HFF-Myc (cell line): Measurements from ENCODE around the gene EIF2B2.

Experiments
- DNase-seq: peaks from one replicate; pipeline ENCODE4 v3.0.0-alpha.2; 2011; ENCODE audit warnings: low read depth; ENCODE audit errors: extremely low read depth
- H3K4me3 ChIP-seq: replicated peaks from 2 replicates; pipeline ENCODE4 v1.5.1; 2011; ENCODE audit warnings: low read depth, mild to moderate bottlenecking, control low read depth, low read length
- TF ChIP-seq, protein P1 (sequence below): IDR thresholded peaks from 2 replicates; pipeline ENCODE4 v1.5.1; 2012; ENCODE audit warnings: mild to moderate bottlenecking, low read depth, low read length, control low read depth; ENCODE audit errors: missing control alignments

EIF2B2 gene

DNA sequence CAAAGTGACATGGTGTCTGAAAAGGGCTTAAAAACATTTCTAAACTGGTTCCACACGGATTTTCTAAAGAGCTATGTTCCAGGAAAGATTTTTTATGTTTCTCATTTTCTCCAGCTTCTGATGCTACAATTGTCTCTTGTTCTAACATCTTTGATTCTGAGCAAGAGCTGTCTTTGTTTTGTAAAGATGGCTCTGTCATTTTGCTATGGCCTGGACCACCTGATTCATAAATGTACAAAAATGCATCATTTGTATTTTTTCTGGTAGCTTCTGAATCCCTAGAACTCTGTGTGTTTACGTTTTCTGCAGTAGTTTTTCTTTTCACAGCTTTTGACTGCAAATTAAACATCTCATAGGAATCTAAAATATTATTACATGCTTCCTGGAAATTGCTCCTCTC, 45.4 kb downstream of the EIF2B2 start:
- DNase-seq, result no peak
- TF ChIP-seq, protein P1, sequence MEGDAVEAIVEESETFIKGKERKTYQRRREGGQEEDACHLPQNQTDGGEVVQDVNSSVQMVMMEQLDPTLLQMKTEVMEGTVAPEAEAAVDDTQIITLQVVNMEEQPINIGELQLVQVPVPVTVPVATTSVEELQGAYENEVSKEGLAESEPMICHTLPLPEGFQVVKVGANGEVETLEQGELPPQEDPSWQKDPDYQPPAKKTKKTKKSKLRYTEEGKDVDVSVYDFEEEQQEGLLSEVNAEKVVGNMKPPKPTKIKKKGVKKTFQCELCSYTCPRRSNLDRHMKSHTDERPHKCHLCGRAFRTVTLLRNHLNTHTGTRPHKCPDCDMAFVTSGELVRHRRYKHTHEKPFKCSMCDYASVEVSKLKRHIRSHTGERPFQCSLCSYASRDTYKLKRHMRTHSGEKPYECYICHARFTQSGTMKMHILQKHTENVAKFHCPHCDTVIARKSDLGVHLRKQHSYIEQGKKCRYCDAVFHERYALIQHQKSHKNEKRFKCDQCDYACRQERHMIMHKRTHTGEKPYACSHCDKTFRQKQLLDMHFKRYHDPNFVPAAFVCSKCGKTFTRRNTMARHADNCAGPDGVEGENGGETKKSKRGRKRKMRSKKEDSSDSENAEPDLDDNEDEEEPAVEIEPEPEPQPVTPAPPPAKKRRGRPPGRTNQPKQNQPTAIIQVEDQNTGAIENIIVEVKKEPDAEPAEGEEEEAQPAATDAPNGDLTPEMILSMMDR, result no peak
- no peak overlapping the region for H3K4me3 ChIP-seq

DNA sequence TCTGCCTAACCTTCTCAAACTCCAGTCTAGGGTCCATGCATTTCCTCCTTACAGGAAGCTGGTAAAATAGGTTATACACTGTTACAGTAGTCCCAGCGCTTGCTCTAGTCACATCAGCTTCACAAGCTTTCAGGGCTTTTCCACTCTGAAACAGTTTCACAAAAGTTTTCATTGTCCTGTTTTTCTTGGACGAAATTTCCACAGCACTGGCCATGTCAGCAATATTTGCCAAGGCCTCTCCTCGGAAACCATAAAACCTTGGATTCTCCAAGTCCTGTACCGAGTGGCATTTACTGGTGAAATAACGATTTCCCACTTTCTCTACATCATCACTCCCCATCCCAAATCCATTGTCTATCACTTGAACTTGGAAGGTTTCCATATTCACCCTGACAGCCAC, 46.4 kb downstream of the EIF2B2 start:
- H3K4me3 ChIP-seq, result no peak overlapping the region
- TF ChIP-seq, protein P1, result no peak
- DNase-seq, result no peak

DNA sequence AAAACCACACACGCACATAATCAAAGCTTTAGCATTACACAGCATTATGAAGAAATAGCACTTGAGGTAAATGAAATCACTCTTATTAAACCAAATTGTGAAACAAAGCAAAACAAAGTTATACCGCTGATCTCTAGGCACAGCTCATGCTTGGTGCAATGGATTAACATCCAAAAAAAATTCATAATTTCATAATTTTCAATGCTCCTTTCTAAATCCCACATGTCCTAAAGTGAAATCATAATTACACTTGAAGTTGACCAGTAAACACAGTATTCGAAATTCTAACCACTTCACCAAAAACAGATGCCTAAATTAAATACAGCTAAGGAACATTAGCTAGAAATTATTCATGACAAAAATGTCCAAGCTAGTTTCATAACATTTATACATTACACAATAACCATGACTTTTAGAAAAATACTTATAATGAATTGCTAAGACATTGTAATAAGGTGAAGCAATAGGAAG, 47.0 kb downstream of the EIF2B2 start:
- no peak for DNase-seq
- TF ChIP-seq, protein P1, result no peak
- H3K4me3 ChIP-seq, result no peak overlapping the region

DNA sequence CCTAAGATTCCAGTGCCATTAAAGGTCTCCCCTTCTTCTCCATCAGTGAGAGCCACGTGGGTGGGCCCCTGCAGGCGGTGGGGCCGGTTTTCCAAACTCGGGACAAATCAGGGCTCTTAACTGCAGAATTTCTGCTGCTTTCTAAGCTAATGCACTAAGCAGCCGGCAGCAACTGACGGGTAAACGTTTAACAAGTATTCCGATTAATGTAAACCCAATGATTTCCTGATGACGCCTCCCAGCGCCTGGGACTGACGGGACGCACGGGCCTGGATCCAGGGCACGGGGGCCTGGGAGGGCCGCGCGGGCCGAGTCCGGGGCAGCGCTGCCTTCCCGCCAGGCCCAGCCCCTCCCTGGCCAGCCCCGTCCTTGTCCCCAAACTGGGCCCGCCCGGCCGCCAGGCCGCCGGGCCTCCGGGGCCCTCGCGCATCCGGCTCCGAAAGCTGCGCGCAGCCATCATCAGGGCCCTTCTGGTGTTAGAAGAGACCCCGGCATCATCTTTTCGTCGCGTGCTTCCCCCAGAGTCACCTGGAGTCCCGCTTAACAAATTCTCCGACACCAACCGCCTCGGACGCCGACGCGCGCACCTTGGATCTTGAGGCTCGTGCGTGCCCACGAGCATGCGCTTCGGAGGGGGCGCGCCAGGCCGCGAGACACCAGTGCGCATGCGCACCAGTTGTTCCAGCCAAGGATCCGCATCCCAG, 48.3 kb downstream of the EIF2B2 start, which contains the start of gene MLH3:
TSS of gene MLH3 (minus strand) at position 616 of the 704 bp plus-strand sequence. CDS start 1,812 bp downstream, outside the sequence.
- DNase-seq, result no peak
- H3K4me3 ChIP-seq, result peak within 1 kb of the TSS; percentile 47
- TF ChIP-seq, protein P1, result no peak

DNA sequence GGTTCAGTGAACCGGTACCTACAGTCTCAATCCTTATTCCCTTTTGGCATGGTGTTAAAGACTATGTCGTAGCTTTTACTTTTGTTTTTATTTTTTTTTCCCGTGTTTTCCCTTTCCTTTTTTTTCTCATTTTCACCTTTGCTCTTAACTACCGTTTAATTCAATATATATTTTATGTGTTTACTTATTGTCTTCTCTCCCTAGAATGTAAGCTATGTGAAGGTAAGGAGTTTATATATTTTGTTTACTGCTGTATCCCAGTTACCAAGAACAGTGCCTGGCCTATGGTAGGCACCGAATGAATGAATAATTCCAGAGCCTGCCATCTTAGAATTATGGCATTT, 48.8 kb downstream of the EIF2B2 start:
- no peak for DNase-seq
- TF ChIP-seq, protein P1, result no peak
- H3K4me3 ChIP-seq, result peak overlapping the region; percentile 47

DNA sequence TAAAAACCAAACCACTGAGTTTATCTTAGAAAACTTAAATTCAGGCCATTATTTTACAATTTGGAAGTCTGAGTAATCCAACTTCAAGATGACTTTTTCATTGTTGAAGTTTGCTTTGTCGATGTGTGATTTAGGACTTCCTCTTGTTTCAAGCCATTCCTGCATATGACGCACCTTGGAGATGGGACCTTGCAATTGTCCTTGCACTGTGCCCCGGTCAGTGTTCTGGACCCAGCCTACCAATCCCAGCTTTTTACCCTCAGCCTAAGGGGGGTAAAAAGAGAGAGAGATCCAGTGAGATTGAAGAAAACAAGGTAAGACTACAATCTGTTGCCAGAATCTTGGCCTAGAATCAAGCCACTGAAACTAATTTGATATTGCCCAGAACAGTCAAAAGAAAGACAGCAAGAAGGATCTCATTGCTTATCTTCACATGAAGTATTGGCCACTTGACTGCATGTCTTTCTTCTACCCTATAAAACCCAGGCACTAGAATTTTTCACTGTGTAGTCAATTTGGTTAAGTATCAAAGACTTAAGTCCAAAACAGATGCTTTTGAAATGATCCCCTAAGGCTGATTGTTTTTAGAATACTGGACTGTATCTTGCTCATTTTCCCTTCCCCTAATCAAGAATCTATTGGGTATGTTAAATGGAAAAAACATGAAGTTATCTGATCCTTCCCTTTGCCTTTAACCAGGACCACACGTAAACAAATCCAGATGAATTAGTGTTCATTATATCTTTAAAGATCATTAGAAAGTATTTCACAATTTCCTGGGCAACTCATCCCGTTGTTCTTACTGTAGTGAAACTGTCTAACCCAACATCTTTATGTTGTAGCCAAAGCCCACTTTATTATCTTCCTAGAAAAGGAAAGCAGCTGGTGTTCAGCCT, 50.9 kb downstream of the EIF2B2 start:
- TF ChIP-seq, protein P1, result no peak
- H3K4me3 ChIP-seq, result no peak overlapping the region
- DNase-seq, result no peak
